ENCODE data around the gene UTS2B.

The UTS2B gene

GRCh38 chr3:191238321-191238817 is 92.0 kb downstream of the UTS2B start:
- DNase-seq (ENCODE audit: low read depth) = no peak

DNA sequence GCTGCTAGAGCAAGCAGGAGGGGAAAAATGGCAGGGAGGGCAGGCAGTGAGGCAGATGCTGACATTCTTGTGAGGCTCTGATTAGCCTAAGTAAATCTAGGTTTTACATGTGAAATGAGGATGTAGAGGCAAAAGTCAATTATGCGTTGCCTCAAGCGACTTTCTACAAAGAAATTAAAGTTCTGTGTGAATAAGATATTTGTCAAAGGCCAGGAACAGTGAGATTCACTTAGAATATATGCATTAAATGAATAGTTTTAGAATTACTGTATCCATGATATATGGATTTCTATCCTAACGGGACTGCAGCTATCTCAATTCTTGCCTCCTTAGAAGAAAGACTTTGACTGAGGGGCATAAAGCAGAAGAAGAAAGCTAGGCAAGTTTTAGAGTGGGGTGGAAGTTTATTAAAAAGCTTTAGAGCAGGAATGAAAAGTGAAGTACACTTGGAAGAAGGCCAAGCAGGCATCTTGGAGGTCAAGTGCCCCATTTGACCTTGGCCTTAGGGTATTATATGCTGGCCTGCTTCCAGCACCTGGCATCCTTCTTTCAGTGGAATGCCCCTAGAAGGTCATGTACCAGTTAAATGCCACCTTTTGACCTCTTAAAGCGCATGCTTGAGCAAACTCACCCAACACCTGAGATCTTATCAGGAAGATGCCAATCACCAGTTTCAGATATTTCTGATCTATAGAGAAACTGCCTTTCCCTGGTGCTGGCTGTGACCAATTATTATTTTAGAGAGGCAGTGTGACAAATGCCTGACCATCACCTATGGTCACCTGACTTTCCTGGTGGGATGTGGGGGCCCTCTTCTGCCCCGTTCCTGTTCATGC is 93.1 kb downstream of the UTS2B start:
- DNase-seq (ENCODE audit: low read depth) = no peak

DNA sequence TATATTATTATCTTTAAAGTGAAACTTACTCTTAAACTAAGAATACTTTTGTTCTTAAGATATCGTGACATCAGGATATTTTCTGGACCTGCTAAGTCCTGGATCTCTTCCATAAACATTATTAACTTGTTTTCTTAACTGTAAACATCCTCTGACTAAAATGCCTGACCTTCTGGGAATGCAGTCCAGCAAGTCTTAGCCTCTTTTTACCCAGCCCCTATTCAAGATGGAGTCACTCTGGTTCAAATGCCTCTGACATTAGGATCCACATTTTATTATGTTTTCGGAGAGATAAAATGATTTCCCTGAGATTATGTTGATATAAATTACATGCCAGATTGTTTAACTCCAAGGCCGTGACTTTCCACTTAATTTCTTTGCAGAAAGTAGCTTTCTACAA is 93.7 kb downstream of the UTS2B start:
- DNase-seq (ENCODE audit: low read depth) = no peak

DNA sequence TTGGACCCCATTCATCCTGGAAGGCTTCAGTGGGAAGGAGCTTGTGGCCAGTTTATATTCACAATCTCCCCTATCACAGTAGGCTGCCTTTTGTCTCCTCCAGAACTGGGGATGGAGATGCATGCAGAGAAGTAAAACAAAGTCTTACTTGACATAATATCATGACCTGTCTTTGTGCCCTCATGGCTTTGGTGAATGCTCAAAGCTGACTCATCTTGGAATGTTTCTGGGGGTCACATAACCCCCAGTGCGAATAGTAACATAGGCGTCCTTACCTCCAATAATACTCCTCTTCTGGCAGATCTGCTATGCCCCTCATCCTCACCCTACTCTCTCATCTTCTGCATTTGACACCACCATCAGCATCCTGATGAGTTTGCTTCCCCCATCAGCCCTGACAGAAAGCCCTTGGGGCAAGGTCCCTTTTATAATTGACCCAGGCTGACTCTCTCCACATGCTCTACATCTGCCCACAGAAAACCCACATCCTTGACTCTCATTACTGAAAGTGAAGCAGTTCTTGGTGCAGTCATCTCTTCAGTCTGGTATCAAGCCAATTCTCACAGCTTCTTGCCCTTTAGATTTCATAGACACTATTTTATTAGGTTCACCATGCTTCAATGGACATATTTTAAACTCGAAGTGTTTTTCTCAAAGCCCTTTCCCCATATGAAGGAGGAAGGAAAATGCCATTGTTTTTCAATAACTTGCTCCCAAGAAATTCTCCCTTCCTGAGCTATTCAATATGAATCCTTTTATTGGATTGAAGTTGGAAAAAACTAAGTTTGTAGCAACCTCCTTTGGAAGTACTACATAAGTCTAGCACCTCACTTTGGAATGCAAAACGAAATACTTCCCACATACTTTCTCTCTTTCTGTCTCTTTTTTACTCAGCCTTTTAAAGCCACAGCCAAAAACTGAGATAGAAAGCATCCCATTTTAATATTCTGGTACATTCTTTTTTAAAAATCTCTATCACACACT is 94.7 kb downstream of the UTS2B start:
- no peak for DNase-seq (ENCODE audit: low read depth)

- DNase-seq (ENCODE audit: low read depth) = no peak
These were observed 96.1 kb downstream of the UTS2B start for GRCh38 chr3:191234216-191234615.

DNA sequence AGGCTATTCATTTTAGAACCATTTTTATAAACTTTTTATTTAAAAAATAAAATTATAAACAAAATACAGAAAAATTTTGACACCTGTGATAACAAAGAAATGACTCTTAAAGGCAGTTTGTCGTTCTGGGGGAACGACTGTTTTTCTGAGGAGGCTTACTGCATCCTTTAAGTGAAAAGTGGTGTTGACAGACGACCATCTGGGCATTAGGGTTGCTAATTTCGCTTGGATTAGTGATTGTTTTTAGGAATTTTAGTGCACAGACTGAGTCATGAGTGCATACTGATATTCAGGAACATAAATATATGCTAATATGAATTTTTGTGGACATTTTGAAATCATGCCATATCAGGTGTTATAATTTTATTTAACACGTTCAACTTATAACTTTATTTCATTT is 102.8 kb downstream of the UTS2B start:
- DNase-seq (ENCODE audit: low read depth) = no peak

DNA sequence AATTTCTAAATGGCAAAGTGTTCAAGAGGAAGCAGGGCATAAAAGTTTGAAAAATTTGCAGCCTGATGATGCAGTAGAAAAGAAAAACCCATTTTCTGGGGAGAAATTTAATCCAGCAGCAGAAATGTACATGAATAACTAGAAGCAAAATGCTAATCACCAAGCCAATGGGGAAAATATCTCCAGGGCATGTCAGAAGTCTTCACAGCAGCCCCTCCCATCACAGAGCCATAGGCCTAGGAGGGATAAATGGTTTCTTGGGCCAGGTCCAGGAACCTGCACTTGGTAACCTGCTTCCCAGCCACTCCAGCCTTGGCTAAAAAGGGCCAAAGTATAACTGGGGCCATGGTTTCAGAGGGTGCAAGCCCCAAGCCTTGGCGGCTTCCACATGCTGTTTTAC is 108.7 kb downstream of the UTS2B start:
- DNase-seq (ENCODE audit: low read depth) = no peak

GRCh38 chr3:191220908-191221307 is 109.4 kb downstream of the UTS2B start:
- no peak for DNase-seq (ENCODE audit: low read depth)

DNA sequence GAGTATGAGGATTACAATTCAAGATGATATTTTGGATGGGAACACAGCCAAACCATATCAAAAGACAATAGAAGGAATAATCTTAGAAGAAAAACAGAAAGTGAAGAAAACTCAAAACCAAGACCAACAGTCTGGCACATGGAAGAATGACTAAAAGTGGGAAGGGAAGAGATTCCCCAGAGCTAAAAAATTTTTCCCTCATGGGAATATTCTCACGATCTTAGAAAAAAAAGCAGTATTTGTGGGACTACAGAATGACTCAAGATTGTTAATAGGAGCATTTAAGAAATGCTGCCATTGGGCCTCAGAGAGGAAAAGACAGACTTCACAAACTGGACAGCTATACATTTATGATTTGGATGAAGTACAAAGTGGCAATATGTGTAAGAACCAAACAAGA is 113.0 kb downstream of the UTS2B start:
- DNase-seq (ENCODE audit: low read depth) = peak; percentile 71

All from stromal cell of bone marrow (primary cell).